SIG-M5 treated with dmso at 0.1 percent for 504 hours (cell line): ENCODE measurements around the gene KRTAP22-1.

Source experiments
- DNase-seq: peaks from one replicate; lab custom pipeline; 2025; ENCODE audit not compliant: unreplicated experiment; lab: John Stamatoyannopoulos, UW

KRTAP22-1 gene

GRCh38 chr21:30600787-30601186, at the start of gene KRTAP22-1:
Gene KRTAP22-1 (plus strand): TSS chr21:30601087.
- no peak for DNase-seq

DNA sequence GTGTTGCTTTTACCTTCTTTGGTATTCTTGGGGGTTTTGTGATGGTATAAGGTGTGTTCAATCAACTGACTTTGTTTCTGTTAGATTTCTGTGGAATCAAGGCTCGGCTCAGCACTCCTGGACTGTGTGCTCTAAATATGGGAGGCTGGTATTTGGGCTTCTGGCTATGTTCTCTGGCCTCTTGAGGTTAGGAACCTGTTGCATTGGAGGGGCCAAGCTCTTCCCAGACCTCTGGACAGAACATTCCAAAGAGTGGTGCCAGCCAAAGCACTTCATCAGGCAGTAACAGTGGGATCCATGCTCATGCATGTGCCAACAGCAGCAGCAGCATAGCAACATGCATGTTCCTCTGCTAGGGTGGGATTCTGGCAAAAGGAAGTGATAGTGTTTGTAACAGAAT, 48.1 kb upstream of the KRTAP22-1 start:
- no peak for DNase-seq

DNA sequence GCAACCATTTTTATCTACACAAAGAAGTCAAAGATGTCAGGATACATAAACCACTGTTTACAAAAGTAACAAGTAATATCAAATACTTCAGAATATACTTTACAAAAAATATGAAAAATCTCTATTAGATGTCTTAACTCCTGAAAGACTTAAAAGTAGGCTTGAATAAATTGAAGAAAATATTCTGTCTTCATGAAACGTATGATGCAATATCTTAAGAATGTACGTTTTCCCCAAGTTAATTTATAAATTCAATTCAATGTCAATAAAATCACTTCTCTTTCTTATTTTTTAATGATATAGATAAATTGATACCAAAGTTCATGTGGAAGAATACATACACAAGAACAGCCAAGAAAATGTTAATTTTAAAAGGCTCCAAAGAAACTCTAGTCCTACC, 45.8 kb upstream of the KRTAP22-1 start:
- DNase-seq, result no peak

- no peak for DNase-seq
Observed at GRCh38 chr21:30561264-30561895, 39.5 kb upstream of the KRTAP22-1 start, which contains the start of gene KRTAP19-7. Gene KRTAP19-7 (minus strand): TSS chr21:30561314. CDS start chr21:30561289, 25 bp downstream.

- DNase-seq, result no peak
Observed at GRCh38 chr21:30561957-30562356, 38.9 kb upstream of the KRTAP22-1 start.

GRCh38 chr21:30563072-30563471, 37.8 kb upstream of the KRTAP22-1 start:
- DNase-seq, result no peak

GRCh38 chr21:30563630-30564029, 37.3 kb upstream of the KRTAP22-1 start:
- DNase-seq, result no peak

- DNase-seq, result no peak
Observed at GRCh38 chr21:30567617-30568016, 33.3 kb upstream of the KRTAP22-1 start.

DNA sequence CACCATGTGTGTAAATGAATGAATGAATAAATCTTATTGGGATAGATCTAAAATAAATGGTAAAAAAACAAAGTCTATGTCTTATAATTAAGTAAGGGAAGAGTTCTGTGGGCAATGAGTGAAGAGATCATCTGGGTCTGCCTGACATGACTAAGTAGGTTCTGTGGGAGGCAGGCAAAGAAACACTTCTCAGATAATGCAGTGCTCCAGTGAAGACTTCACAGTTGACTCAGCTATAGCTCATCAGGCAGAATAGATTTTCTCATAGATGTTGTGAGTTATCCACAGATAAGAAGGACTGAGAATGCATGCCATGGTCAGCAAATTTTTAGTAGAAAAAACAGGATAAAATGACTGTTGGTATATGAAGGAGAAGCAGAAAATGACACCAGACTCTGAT, 23.1 kb upstream of the KRTAP22-1 start:
- DNase-seq, result no peak

DNA sequence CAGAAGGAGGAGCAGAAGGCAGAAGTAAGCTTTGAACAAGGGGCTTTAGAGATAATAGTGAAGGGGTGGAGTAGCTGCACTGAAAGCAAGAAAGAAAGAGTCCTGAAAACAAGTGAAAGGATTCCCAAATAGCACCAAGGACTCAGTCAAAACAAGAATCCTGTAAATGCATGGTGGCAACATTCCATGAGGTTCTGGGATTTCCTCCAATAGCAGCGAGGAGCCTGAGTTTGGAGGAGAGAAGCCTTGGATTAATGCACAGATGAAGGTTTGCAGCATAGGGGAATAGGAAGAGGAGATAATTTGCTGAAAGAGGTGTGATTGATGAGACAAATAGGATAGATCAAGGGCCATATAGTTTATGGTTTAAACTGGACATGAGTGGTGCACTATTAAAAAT, 21.5 kb upstream of the KRTAP22-1 start:
- DNase-seq, result no peak

- no peak for DNase-seq
Observed at GRCh38 chr21:30580132-30580531, 20.8 kb upstream of the KRTAP22-1 start.

GRCh38 chr21:30582870-30583269, 18.0 kb upstream of the KRTAP22-1 start:
- DNase-seq, result no peak

GRCh38 chr21:30590297-30590696, 10.6 kb upstream of the KRTAP22-1 start, which contains the start of gene KRTAP22-2:
Gene KRTAP22-2 (minus strand): TSS chr21:30590397.
- DNase-seq, result no peak

DNA sequence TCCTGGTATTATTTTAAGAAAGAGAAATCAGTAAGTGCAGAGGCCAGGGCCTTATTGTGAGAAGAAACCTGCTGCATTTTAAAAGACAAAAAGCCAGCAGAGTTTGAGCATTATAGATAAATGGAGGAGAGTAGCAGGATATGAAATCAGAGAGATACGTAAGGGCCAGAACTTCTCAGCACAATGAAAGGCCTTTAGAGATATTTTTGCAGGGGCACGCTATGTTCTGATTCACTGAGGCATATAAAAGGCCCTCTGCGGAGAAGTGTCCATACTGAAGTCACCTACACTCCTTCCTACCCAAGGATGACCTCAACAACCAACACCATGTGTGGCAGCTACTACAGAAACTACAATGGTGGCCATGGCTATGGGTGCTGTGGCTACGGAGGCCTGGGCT, 8.7 kb upstream of the KRTAP22-1 start, which contains the start of gene KRTAP6-3:
TSS of gene KRTAP6-3 (plus strand) at position 301 of the 400 bp plus-strand sequence. CDS start at position 307, 6 bp downstream.
- DNase-seq, result no peak

DNA sequence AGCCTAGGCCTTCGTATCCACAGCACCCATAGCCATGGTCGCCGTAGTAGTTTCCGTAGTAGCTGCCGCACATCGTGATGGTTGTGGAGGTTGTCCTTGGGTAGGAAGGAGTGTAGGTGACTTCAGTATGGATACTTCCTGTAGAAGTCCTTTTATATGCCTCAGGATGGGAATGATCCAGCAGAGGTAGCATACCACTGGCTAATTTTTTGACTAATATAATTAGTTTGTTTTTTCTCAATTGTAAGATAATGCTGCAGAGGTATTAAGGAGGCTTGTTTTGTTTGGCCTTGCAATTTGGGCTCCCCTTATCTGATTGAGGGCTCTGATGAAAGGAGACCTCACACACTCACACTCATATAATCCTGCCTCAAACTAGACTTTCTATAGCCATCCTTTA, 2.1 kb upstream of the KRTAP22-1 start, which contains the start of gene KRTAP6-2:
TSS of gene KRTAP6-2 (minus strand) at position 101 of the 400 bp plus-strand sequence. CDS start at position 73, 28 bp downstream.
- DNase-seq, result no peak

- DNase-seq, result no peak
Observed at GRCh38 chr21:30605968-30606367, 5.1 kb downstream of the KRTAP22-1 start.

- DNase-seq, result no peak
Observed at GRCh38 chr21:30612132-30612531, 11.2 kb downstream of the KRTAP22-1 start.

- DNase-seq, result no peak
Observed at GRCh38 chr21:30613836-30614235, 12.9 kb downstream of the KRTAP22-1 start, which contains the start of gene KRTAP6-1. Gene KRTAP6-1 (minus strand): TSS chr21:30613930. CDS start chr21:30613904, 26 bp downstream.

DNA sequence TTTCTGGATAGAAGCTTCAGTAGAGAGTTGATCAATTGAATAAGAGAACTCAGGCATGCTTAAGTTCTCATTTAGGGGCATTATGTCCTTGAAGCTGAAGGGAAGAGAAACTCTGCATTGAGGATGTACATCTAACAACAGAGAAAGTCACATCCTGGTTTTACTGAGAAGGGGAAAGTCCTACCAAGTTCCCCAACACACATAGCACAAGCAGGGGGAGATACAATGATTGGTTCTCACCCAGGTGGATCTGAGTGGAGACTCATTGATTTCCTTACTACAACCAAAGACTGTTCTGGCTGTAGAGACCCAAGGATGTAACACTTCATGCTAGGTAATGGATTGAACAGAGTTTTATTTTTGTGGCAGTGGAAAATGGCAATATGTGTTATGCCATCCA, 14.3 kb downstream of the KRTAP22-1 start:
- no peak for DNase-seq

DNA sequence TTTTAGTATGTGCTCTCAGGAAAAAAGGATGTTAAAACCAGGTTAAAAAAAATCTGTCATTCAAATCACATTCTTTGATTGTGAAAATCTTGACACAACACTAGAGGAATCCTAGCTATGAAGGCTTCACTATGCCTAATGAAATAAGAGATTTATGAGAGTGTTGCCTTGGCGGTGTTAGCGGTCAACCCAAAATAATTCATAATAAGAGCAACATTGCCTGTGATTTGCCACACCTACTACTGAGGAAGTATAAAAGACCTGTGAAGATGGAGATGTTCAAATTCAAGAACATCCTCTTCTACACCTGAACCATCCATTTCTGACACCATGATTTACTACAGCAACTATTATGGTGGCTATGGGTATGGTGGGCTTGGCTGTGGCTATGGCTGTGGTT, 15.2 kb downstream of the KRTAP22-1 start, which contains the start of gene KRTAP20-1:
TSS of gene KRTAP20-1 (plus strand) at position 301 of the 400 bp plus-strand sequence. CDS start at position 331, 30 bp downstream.
- no peak for DNase-seq

DNA sequence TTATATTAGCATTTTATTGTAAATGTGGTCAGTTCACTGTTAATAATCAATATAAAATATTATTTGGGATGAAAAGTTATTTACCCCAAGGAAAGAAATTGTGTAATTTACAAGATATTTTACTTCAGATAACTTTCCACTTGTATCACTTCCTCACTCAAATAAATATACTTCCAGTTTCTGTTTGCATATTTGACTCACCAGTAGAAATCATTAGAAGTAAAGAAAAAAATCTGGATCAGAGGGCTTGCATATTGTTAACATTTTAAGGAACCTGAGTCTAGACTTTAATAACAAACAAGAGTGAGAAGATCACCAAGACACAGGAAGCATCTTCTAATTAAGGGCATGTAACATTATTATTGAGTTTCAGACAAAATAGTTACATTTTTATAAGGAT, 19.2 kb downstream of the KRTAP22-1 start:
- no peak for DNase-seq

GRCh38 chr21:30620522-30620921, 19.6 kb downstream of the KRTAP22-1 start, which contains the start of gene KRTAP20-4:
Gene KRTAP20-4 (plus strand): TSS chr21:30620627.
- DNase-seq, result no peak
